Stomach (tissue), 9 donors: ENCODE data around the gene ZFP1. TPM values are rescaled to one million over a fixed set of nuclear protein-coding genes. Genes with fewer than 3 reads are reported as not detected.
A peak's percentile ranks its signal among the peaks of the same experiment; 100 is the strongest.

Experiments
- DNase-seq, 2 donors: peaks; one replicate each; pipeline versions ENCODE4 v3.0.0 to v3.0.0-alpha.2; 2013 to 2019
- H3K27ac ChIP-seq, 5 donors: fragments of 200-600 bp in 4 of 5; sonication (generic) in 4 of 5; one replicate each; pipeline ENCODE4 v1.5.1; 2013 to 2019; ENCODE audit warnings: mild to moderate bottlenecking in 1 of 5, moderate library complexity in 1 of 5
- H3K27me3 ChIP-seq, 3 donors: fragments of 200-600 bp; sonication (generic); one replicate each; pipeline ENCODE4 v1.5.1; 2017 to 2019; ENCODE audit warnings: mixed run types in 1 of 3
- H3K36me3 ChIP-seq, 4 donors: fragments of 200-600 bp; sonication (generic); 1 replicate in 3 of 4; 2 replicates in 1 of 4; pipeline ENCODE4 v1.5.1; 2016 to 2019
- H3K4me1 ChIP-seq, 4 donors: fragments of 200-600 bp; sonication (generic); one replicate each; pipeline ENCODE4 v1.5.1; 2016 to 2019
- H3K4me3 ChIP-seq, 4 donors: fragments of 200-600 bp; sonication (generic) in 3 of 4; one replicate each; pipeline ENCODE4 v1.5.1; 2016 to 2019; ENCODE audit warnings: mild to moderate bottlenecking in 1 of 4
- H3K9me3 ChIP-seq, 4 donors: fragments of 200-600 bp; sonication (generic); one replicate each; pipeline ENCODE4 v1.5.1; 2016 to 2019
- CTCF ChIP-seq, 7 experiments: fragments of 450-650 bp in 4 of 7; fragments of 200-600 bp in 3 of 7; sonication (generic) in 3 of 7; IDR thresholded peaks; one replicate each; pipeline ENCODE4 v1.5.1; 2016 to 2019; ENCODE audit warnings: antibody characterized with exemption in 7 of 7, control low read depth in 2 of 7, mild to moderate bottlenecking in 1 of 7
- EP300 ChIP-seq: sonication (generic); formaldehyde crosslinking; IDR thresholded peaks from one replicate; pipeline ENCODE4 v1.6.1; 2017; ENCODE audit warnings: antibody characterized with exemption
- POLR2A ChIP-seq, 4 donors: fragments of 450-650 bp; IDR thresholded peaks; one replicate each; pipeline ENCODE4 v1.6.1; 2016; ENCODE audit warnings: antibody characterized with exemption in 4 of 4, control low read depth in 2 of 4, mild to moderate bottlenecking in 1 of 4, moderate library complexity in 1 of 4
- POLR2AphosphoS5 ChIP-seq, 3 donors: sonication (generic); formaldehyde crosslinking; IDR thresholded peaks; one replicate each; pipeline ENCODE4 v1.6.1; 2016; ENCODE audit warnings: antibody characterized with exemption in 3 of 3
- WGBS, 5 donors: extraction: QIAGEN DNeasy Blood & Tissue Kit in 3 of 5; methylation state at CpG; one replicate each; pipeline versions ENCODE4 v1.1.5 to v1.1.7; 2013 to 2018; 5-methylcytosine and 5-hydroxymethylcytosine counted together
- intact Hi-C: fragments of 100-400 bp; cut with DNase I; formaldehyde crosslinking; loops from one replicate; pipeline ENCODE4 v1.15.1; 2023; ENCODE audit warnings: low total_unique reads
- polyA plus RNA-seq, 3 donors: library from polyadenylated mRNA; stranded (reverse); fragments of 200-250 nt; gene quantifications; one replicate each; pipeline ENCODE4 v1.2.3, GENCODE V29; 2013
- total RNA-seq, 5 donors: library from RNA; depleted of rRNA; stranded (reverse); fragments of >200 nt; gene quantifications; one replicate each; pipeline versions ENCODE4 v1.1.0 to v1.2.3, GENCODE V29; 2014 to 2016
- donor health status: healthy with polysubstance abuse.
- donor health status: Bipolar disorder and iron deficiency.
- donor health status: healthy.

ZFP1 gene
- total and polyA plus RNA-seq, 8 donors = 2.7 to 29.2 (median 5.2) TPM; not detected in 1

GRCh38 chr16:75108792-75109731 is 39.3 kb upstream of the ZFP1 start:
- peaks cover 2 to 18% (median 13%) of the 10 kb centered on the region in 4 donors for H3K36me3 ChIP-seq
- TF ChIP-seq EP300 = no peak
- peak; percentile 46 to 71 (median 70) for TF ChIP-seq POLR2AphosphoS5 (IDR thresholded peaks at IDR 0.05)
- H3K9me3 ChIP-seq = no peaks in the 10 kb centered on the region
- intact Hi-C loops = no loop called here
- DNase-seq = peak; percentile 92 to 94
- peaks cover 62 to 93% (median 82%) of the 10 kb centered on the region in 4 donors for H3K4me1 ChIP-seq
- 24 to 47% (median 35%) methylated on average over 22 to 27 of the region's 27 CpGs for WGBS, 5 donors
- H3K4me3 ChIP-seq = no peak overlapping the region
- no peaks in the 10 kb centered on the region for H3K27me3 ChIP-seq
- H3K27ac ChIP-seq = peak overlapping the region; percentile 45 to 86 (median 85)

GRCh38 chr16:75109732-75110243 is 38.5 kb upstream of the ZFP1 start:
- Histone ChIP-seq H3K27me3 (no peaks in the 10 kb centered on the region), H3K27ac (peak overlapping the region; percentile 45 to 86 (median 85)), H3K36me3 (peaks cover 2 to 24% (median 17%) of the 10 kb centered on the region in 4 donors), H3K4me3 (no peak overlapping the region), H3K9me3 (no peaks in the 10 kb centered on the region), H3K4me1 (peaks cover 60 to 91% (median 83%) of the 10 kb centered on the region in 4 donors)
- 23 to 52% (median 30%) methylated on average over 3 to 10 of the region's 10 CpGs for WGBS, 5 donors
- intact Hi-C loops = loop anchor here (5.0 kb wide), 1 partner anchor 112 kb away; the partner anchor contains the start of gene ZNRF1
- peak in 1 of 3 donors; percentile 9 for TF ChIP-seq POLR2AphosphoS5 (IDR thresholded peaks at IDR 0.05)
- no peak for TF ChIP-seq CTCF (IDR thresholded peaks at IDR 0.05)
- peak; percentile 48 to 69 for DNase-seq

- DNase-seq = peak; percentile 94 to 96
- Histone ChIP-seq H3K4me1 (peaks cover 59 to 91% (median 83%) of the 10 kb centered on the region in 4 donors), H3K36me3 (peaks cover 2 to 24% (median 17%) of the 10 kb centered on the region in 4 donors), H3K9me3 (no peaks in the 10 kb centered on the region), H3K27ac (peak overlapping the region; percentile 63 to 86 (median 85)), H3K4me3 (peak overlapping the region; percentile 0 to 21 (median 16)), H3K27me3 (no peaks in the 10 kb centered on the region)
- intact Hi-C loops = loop anchor here (5.0 kb wide), 1 partner anchor 114 kb away; the partner anchor contains the start of gene ZNRF1
- TF ChIP-seq CTCF (IDR thresholded peaks at IDR 0.05) (peak in 6 of 7 experiments; percentile 15 to 96 (median 92)), POLR2AphosphoS5 (IDR thresholded peaks at IDR 0.05) (peak in 1 of 3 donors; percentile 86), EP300 (no peak)
- 21 to 32% (median 25%) methylated on average over 22 to 28 of the region's 28 CpGs for WGBS, 5 donors
Observed at GRCh38 chr16:75110637-75111513, 37.4 kb upstream of the ZFP1 start.

GRCh38 chr16:75111514-75111940 is 36.8 kb upstream of the ZFP1 start:
- Histone ChIP-seq H3K27me3 (no peaks in the 10 kb centered on the region), H3K36me3 (peaks cover 2 to 22% (median 15%) of the 10 kb centered on the region in 4 donors), H3K4me3 (no peak overlapping the region), H3K9me3 (no peaks in the 10 kb centered on the region), H3K27ac (peak overlapping the region; percentile 49 to 86 (median 85)), H3K4me1 (peaks cover 54 to 91% (median 82%) of the 10 kb centered on the region in 4 donors)
- no peak for TF ChIP-seq EP300
- no peak for TF ChIP-seq POLR2A (IDR thresholded peaks at IDR 0.05)
- TF ChIP-seq CTCF (IDR thresholded peaks at IDR 0.05) = no peak
- no peak for TF ChIP-seq POLR2AphosphoS5 (IDR thresholded peaks at IDR 0.05)
- WGBS, 5 donors = 32 to 52% (median 42%) methylated on average over 7 of the region's 7 CpGs
- intact Hi-C loops = loop anchor here (5.0 kb wide), 1 partner anchor 114 kb away; the partner anchor contains the start of gene ZNRF1
- no peak for DNase-seq
